Measurements from ENCODE around the gene NEK11.
"Not testable (repeated sequence)": the region's sequence is repeated elsewhere in the genome, so short reads cannot be mapped to it uniquely, and the experiment has no call there.

NEK11 gene

GRCh38 chr3:131026321-131027151, at the start of gene NEK11, which contains the start of gene ASTE1:
NEK11 (plus strand) TSS chr3:131026877; CDS start chr3:131029709, 2,832 bp downstream.
ASTE1 (minus strand) TSS chr3:131026825; CDS start chr3:131025306, 1,519 bp downstream.
- peak; percentile 67 to 86 for DNase-seq

GRCh38 chr3:130979117-130979516, 47.6 kb upstream of the NEK11 start:
- no peak for DNase-seq

- DNase-seq = no peak
Measured at GRCh38 chr3:130981469-130981868, 45.2 kb upstream of the NEK11 start.

GRCh38 chr3:130990282-130990681, 36.4 kb upstream of the NEK11 start:
- no peak for DNase-seq

- DNase-seq = no peak
Measured at GRCh38 chr3:130991126-130991525, 35.6 kb upstream of the NEK11 start.

GRCh38 chr3:130992344-130992743, 34.3 kb upstream of the NEK11 start:
- DNase-seq = no peak

- no peak for DNase-seq
Measured at GRCh38 chr3:130997289-130997688, 29.4 kb upstream of the NEK11 start.

GRCh38 chr3:131001071-131001470, 25.6 kb upstream of the NEK11 start:
- no peak for DNase-seq

- DNase-seq = no peak
Measured at GRCh38 chr3:131004603-131005002, 22.1 kb upstream of the NEK11 start.

GRCh38 chr3:131007256-131007655, 19.4 kb upstream of the NEK11 start:
- DNase-seq = no peak

- no peak for DNase-seq
Measured at GRCh38 chr3:131007782-131008181, 18.9 kb upstream of the NEK11 start.

- no peak for DNase-seq
Measured at GRCh38 chr3:131008326-131008725, 18.4 kb upstream of the NEK11 start.

GRCh38 chr3:131009698-131010097, 17.0 kb upstream of the NEK11 start:
- DNase-seq = no peak

GRCh38 chr3:131018970-131019369, 7.7 kb upstream of the NEK11 start:
- DNase-seq = no peak

- DNase-seq = no peak
Measured at GRCh38 chr3:131020122-131020693, 6.5 kb upstream of the NEK11 start.

GRCh38 chr3:131025539-131025938, 1.1 kb upstream of the NEK11 start:
- DNase-seq = no peak

GRCh38 chr3:131028844-131029243, 2.2 kb downstream of the NEK11 start:
- DNase-seq = no peak

- no peak for DNase-seq
Measured at GRCh38 chr3:131031660-131032059, 5.0 kb downstream of the NEK11 start.

- peak in 1 of 2 donors; percentile 13 for DNase-seq
Measured at GRCh38 chr3:131033480-131034080, 6.9 kb downstream of the NEK11 start.

- DNase-seq = no peak
Measured at GRCh38 chr3:131036200-131036816, 9.6 kb downstream of the NEK11 start.

GRCh38 chr3:131036986-131037385, 10.3 kb downstream of the NEK11 start:
- DNase-seq = no peak

- no peak for DNase-seq
Measured at GRCh38 chr3:131038326-131038725, 11.6 kb downstream of the NEK11 start.

GRCh38 chr3:131042271-131042985, 15.8 kb downstream of the NEK11 start:
- not testable (repeated sequence) for DNase-seq

Data from hippocampal formation (tissue), 2 donors.